Rectal smooth muscle tissue (tissue), 1 donor: Measurements from ENCODE around the gene SYTL2.
"Not testable (repeated sequence)": the region's sequence is repeated elsewhere in the genome, so short reads cannot be mapped to it uniquely, and the experiment has no call there.

Experiments
- H3K27ac ChIP-seq: one replicate; pipeline ENCODE4 v1.7.0; 2013; ENCODE audit warnings: low read depth, low read length, inconsistent platforms
- H3K27me3 ChIP-seq: one replicate; pipeline ENCODE4 v1.7.0; 2013; ENCODE audit warnings: low read length; ENCODE audit not compliant: control insufficient read depth, insufficient read depth
- H3K36me3 ChIP-seq: one replicate; pipeline ENCODE4 v1.7.0; 2013; ENCODE audit warnings: low read length; ENCODE audit not compliant: control insufficient read depth, insufficient read depth
- H3K4me1 ChIP-seq: one replicate; pipeline ENCODE4 v1.7.0; 2013; ENCODE audit warnings: low read length; ENCODE audit not compliant: control insufficient read depth, insufficient read depth
- H3K4me3 ChIP-seq: one replicate; pipeline ENCODE4 v1.7.0; 2013; ENCODE audit warnings: low read length
- H3K9ac ChIP-seq: one replicate; pipeline ENCODE4 v1.7.0; 2013; ENCODE audit warnings: low read length

The SYTL2 gene

GRCh38 chr11:85673393-85673792, 137.5 kb downstream of the SYTL2 start:
- H3K27me3 ChIP-seq = no peaks in the 10 kb centered on the region
- H3K27ac ChIP-seq = no peak overlapping the region
- no peaks in the 10 kb centered on the region for H3K36me3 ChIP-seq

DNA sequence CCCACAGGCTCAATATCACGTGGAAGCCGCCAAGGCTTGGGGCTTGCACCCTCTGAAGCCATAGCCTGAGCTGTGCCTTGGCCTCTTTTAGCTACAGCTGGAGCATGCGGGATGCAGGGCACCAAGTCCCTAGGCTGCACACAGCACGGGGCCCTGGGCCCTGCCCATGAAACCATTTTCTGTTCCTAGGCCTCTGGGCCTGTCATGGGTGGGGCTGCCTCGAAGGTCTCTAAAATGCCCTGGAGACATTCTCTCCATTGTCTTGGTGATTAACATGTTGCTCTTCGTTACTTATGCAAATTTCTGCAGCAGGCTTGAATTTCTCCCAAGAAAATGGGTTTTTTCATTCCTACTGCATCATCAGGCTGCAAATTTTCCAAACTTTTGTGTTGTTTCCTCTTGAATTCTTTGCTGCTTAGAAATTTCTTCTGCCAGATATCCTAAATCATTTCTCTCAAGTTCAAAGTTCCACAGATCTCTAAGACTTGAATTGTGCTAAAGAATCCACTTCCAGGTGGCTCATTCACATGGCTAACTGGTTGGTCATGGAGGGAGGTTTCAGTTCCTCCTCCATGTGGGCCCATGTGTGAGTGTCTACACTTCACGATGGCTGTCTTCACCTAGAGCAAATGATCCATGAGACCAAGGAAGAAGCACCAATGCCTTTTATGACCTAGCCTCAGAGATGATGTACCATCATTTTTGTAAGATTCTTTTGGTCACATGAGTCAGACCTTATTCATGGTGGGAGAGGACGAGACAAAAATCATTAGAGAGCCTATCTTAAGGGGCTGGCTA, 138.6 kb downstream of the SYTL2 start:
- Histone ChIP-seq H3K9ac (no peak overlapping the region), H3K4me3 (no peak overlapping the region), H3K27me3 (no peaks in the 10 kb centered on the region), H3K27ac (no peak overlapping the region), H3K4me1 (no peaks in the 10 kb centered on the region), H3K36me3 (no peaks in the 10 kb centered on the region)

More at GRCh38 chr11:85673393-85673792, 137.5 kb downstream of the SYTL2 start:
- Histone ChIP-seq H3K9ac (no peak overlapping the region), H3K4me1 (no peaks in the 10 kb centered on the region), H3K4me3 (no peak overlapping the region)

DNA sequence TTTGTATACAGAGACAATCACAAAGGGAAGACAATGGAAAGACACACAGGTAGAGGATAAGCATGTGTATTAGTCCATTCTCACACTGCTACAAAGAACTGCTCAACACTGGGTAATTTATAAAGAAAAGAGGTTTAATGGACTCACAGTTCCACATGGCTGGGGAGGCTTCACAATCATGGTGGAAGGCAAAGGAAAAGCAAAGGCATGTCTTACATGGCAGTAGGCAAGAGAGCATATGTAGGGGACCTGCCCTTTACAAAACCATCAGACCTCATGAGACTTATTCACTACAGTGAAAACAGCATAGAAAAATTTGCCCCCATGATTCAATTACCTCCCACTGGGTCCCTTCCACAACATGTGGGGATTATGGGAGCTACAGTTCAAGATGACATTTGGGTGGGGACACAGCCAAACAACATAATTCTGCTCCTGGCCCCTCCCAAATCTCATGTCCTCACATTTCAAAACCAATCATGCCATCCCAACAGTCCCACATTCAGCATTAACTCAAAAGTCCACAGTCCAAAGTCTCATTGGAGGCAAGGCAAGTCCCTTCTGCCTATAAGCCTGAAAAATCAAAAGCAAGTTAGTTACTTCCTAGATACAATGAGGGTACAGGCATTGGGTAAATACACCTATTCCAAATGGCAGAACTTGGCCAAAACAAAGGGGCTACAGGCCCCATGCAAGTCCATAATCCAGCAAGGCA, 139.8 kb downstream of the SYTL2 start:
- not testable (repeated sequence) for H3K36me3 ChIP-seq, H3K4me3 ChIP-seq, H3K27ac ChIP-seq, H3K4me1 ChIP-seq, H3K9ac ChIP-seq, H3K27me3 ChIP-seq

GRCh38 chr11:85668157-85668556, 142.8 kb downstream of the SYTL2 start:
- Histone ChIP-seq H3K27ac (no peak overlapping the region), H3K4me3 (no peak overlapping the region), H3K4me1 (peaks cover under 1% of the 10 kb centered on the region)

DNA sequence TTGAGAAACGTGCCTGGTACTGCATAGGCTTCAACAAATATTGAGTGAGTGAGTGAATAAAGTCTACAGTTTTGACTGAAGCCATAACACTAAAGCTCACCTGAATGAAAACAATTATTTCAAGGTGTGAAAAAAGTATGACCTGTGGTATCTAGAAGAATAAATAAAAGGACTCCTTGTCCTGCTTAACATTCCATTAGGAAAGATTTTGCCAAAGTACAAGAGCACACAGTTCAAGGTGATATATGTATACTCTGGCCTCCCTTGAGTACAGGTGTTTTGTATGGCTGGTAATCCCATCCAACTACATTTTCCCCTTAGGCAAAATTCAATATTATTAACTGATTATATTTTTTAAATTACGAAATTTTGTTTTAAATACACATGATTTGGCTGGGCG, 144.3 kb downstream of the SYTL2 start:
- H3K27me3 ChIP-seq = no peaks in the 10 kb centered on the region
- H3K27ac ChIP-seq = no peak overlapping the region
- no peaks in the 10 kb centered on the region for H3K36me3 ChIP-seq
- H3K4me3 ChIP-seq = no peak overlapping the region
- H3K9ac ChIP-seq = no peak overlapping the region
- peaks cover 11% of the 10 kb centered on the region for H3K4me1 ChIP-seq

More at GRCh38 chr11:85668157-85668556, 142.8 kb downstream of the SYTL2 start:
- Histone ChIP-seq H3K27me3 (no peaks in the 10 kb centered on the region), H3K9ac (no peak overlapping the region), H3K36me3 (no peaks in the 10 kb centered on the region)

DNA sequence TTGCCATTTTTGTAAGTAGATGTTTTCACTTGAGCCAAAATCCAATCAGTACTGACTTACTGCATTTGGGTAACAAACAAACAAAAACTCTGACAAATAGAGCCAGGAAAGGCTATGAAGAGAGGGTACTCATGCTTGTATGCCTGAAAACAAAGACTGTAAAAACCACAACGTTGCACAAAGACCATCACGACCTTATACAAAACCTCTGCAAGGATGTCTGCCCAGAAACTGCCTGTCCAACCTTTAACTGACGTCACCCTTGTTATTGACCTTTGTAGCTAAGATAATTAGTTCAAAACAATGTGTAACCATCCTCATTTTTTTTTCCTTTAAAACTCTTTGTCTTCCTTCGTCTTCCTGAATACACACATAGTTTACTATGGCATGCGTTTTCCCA, 145.2 kb downstream of the SYTL2 start:
- Histone ChIP-seq H3K36me3 (no peaks in the 10 kb centered on the region), H3K4me1 (peaks cover 13% of the 10 kb centered on the region), H3K9ac (no peak overlapping the region), H3K4me3 (no peak overlapping the region), H3K27ac (no peak overlapping the region), H3K27me3 (no peaks in the 10 kb centered on the region)

DNA sequence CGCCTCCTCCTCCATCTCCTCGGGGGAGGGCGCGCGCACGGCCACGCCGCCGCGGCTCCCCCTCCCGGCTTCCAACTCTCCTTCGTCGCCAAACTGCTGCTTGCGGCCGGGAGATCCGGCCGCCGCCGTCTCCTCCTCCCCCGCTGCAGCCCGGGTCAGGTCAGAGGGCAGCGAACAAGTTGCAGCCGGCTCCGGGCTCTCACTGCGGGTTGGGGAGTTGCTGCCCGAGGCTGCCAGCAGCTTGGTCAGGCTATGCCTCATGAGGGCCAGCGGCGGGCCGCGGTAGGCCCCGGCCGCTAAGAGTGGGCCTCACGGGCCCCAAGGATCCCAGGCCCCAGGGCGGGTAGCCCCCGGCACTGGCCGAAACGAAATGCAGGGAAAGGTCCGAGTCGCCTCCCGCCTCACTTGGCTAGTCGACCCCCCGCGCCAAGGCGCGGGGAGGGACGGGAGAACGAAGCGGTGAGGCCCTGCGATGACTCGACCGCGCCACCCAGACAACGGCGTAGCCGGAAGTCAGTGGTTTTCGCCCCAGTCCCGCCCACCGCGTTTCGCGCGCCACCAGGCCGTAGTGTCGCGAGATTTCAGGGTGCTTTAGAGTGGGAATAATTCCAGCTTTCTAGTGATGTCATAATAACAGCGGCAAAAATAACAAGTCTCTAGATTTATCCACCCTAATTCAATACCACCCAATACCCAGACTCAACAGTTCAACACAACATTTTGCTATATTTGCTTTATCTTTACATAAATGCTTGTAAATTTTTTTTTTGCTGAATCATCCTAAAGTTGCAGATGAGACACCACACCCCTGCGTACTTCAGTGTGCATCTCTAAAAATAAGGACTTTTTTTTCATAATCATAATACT, 146.1 kb downstream of the SYTL2 start, which contains the start of gene CREBZF:
TSS of gene CREBZF (minus strand) at position 515 of the 867 bp plus-strand sequence. CDS start at position 261, 254 bp downstream.
- Histone ChIP-seq H3K36me3 (no peaks in the 10 kb centered on the region), H3K4me3 (peak within 1 kb of the TSS; percentile 100), H3K4me1 (peaks cover 17% of the 10 kb centered on the region), H3K27ac (peak within 1 kb of the TSS; percentile 93), H3K9ac (peak within 1 kb of the TSS; percentile 95), H3K27me3 (no peaks in the 10 kb centered on the region)

DNA sequence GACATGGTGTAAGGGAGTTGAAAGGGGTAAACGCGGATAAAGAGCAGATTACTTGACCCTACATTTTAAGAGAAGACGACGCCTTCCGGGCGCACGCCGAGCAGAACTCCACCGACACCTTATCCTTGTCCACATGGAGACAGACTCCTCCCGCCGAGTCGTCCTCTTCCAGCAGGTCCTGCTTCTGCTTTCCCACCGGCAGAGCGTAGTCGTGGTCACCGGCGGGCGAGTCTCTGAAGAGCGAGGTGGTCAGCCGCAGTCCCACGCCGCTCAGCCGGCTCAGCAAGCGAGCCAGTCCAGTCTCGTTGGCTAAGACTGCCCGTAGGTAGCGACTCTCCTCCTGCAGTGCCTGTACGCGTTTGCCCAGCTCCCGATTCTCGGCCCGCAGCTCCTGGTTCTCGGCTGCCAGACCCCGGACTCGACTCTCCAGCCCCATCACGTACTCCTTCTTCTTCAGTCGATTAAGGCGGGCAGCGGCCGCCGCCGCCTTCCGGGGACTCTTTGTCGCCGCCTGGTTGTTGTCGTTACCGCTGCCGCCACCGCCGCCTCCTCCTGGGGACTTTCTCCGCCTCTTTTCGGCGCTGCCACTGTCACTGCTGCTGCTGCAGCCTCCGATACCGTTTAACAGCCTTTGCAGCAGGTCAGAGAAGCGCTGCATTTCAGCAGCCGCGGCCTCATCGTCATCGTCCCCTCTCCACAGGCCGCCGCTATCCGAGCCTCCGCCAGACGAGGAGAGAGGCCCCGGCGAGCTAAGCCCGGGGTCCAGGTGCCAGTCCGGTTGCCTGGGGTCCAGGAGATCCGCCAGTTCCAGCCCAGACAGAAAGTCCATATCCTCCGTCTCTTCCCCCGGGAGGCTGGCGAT, 147.0 kb downstream of the SYTL2 start:
- Histone ChIP-seq H3K4me3 (peak overlapping the region; percentile 100), H3K36me3 (peaks cover 3% of the 10 kb centered on the region), H3K9ac (peak overlapping the region; percentile 95), H3K4me1 (peaks cover 17% of the 10 kb centered on the region), H3K27me3 (no peaks in the 10 kb centered on the region), H3K27ac (peak overlapping the region; percentile 93)

DNA sequence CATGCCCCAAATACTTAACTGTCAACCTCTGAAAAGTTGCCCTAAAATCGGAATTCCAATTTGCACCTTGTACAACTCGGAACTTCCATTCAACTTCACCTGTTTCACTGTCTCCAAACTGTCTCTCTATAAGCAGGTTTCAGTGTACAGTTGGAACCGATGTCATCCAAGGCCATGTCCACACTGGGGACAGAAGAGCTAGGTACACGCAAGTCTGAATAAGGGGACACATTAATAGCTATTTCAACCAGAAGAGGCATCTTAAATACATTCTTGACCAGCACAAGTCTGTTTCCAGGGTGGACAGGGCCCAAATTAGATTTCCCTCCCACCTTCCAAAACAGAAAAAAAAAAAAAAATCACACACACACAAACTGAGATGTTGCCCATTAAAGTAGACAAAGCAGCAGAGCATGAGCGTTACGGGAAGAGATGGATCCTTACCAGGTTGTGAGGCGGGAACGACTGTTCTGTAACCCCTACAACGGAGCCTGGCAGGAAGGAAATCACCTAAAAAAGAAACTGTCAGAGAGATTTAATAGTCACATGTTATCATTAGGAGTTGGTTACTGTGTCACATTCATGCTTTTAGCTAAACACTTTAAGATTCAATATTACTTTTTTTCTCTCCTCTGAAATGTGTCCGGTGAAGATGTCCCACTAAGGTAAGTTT, 147.7 kb downstream of the SYTL2 start:
- Histone ChIP-seq H3K27ac (peak overlapping the region; percentile 93), H3K4me1 (peaks cover 17% of the 10 kb centered on the region), H3K27me3 (no peaks in the 10 kb centered on the region), H3K36me3 (peaks cover 3% of the 10 kb centered on the region), H3K9ac (peak overlapping the region; percentile 95), H3K4me3 (peak overlapping the region; percentile 100)

DNA sequence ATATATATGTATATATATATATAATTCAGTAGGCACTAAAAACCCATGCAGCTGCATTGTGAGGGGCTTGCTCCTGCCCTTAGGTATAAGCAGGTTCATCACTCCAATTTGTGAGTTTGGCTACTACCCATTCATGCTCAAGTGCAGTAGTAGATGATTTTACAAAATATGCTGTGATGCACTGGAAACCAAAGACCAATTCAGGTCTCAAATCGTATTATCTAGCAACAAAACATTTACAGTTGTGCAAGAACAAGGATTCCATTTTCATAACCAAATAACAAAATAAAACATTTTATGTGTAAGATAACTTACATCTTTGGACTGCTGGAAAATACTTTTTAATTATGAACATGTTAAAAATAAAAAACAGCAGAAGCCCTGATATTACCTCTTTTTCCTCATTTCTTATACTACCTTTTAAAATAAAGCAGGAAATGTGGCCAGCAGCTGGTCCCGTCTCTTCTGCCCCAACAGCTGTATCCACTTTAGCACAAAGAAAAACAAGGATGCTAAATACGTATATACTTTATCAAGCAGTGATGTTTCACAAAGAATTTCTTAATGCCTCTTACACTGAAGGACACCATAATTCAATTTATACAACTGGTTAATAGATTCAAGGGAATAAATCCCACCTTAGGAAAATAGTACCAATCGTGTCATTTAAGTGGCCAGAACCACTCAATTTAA, 148.8 kb downstream of the SYTL2 start:
- Histone ChIP-seq H3K4me3 (peak overlapping the region; percentile 34), H3K9ac (no peak overlapping the region), H3K4me1 (peaks cover 17% of the 10 kb centered on the region)

GRCh38 chr11:85658180-85658579, 152.8 kb downstream of the SYTL2 start:
- Histone ChIP-seq H3K9ac (no peak overlapping the region), H3K36me3 (peaks cover 5% of the 10 kb centered on the region), H3K4me1 (peaks cover 17% of the 10 kb centered on the region), H3K4me3 (no peak overlapping the region), H3K27ac (no peak overlapping the region), H3K27me3 (no peaks in the 10 kb centered on the region)

More for the DNA sequence above, 148.8 kb downstream of the SYTL2 start:
- Histone ChIP-seq H3K27me3 (no peaks in the 10 kb centered on the region), H3K27ac (no peak overlapping the region), H3K36me3 (peaks cover 3% of the 10 kb centered on the region)
